Activated naive CD4-positive, alpha-beta T cell treated with anti-CD3 and anti-CD28 coated beads, Interleukin-2, amount 50 U/mL, for 72 hours (primary cell): ENCODE data around the gene VAV2. TPM values are rescaled to one million over a fixed set of nuclear protein-coding genes. Genes with fewer than 3 reads are reported as not detected.
A peak's percentile ranks its signal among the peaks of the same experiment; 100 is the strongest.

Source experiments
- ATAC-seq, 2 donors: fragments of 150-1000 bp; cut with Tn5 transposase; 2 replicates each; pipeline ENCODE4 v1.10.0; 2021; ENCODE audit warnings: mild to moderate bottlenecking in 2 of 2, moderate library complexity in 2 of 2
- DNase-seq, 2 donors: peaks; one replicate each; pipeline ENCODE4 v3.0.0; 2021 to 2022; ENCODE audit warnings: low spot score in 2 of 2
- H3K27ac Mint-ChIP-seq, 2 donors: one replicate each; pipeline ENCODE4 v1.8.0; 2022; ENCODE audit warnings: mild to moderate bottlenecking in 2 of 2, mixed read lengths in 2 of 2
- H3K36me3 Mint-ChIP-seq, 2 donors: one replicate each; pipeline ENCODE4 v1.8.0; 2022; ENCODE audit warnings: mixed read lengths in 2 of 2
- H3K9me3 Mint-ChIP-seq, 2 donors: one replicate each; pipeline ENCODE4 v1.8.0; 2022; ENCODE audit warnings: mixed read lengths in 2 of 2
- total RNA-seq, 2 donors: library from RNA; stranded (reverse); gene quantifications; one replicate each; pipeline ENCODE4 v1.2.3, GENCODE V29; 2022

The VAV2 gene
- total RNA-seq, 2 donors from 2014 or later = 7.5 to 9.1 TPM

DNA sequence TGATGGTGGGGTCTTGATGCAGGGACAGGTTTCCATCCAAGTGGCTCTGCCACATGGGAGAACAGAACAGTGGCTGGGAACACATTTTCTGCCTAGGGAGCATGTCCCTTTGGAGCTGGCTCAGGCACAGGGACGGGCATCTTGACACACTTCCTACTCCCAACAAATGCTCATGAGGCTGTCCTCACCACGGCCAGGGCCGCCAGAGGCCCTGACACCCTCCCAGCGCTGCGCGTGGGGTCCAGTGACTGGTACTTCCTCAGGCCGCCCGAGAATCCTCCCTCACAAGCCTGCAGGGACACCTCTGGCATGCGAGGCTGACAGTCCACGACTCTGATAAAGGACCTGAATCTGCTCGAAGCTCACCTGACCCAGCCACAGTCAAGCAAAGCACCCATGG lies 193.0 kb downstream of the VAV2 start:
- no peaks in the 10 kb centered on the region for H3K9me3 Mint-ChIP-seq
- H3K27ac Mint-ChIP-seq = no peak overlapping the region
- DNase-seq (no peak), ATAC-seq (no peak)
- H3K36me3 Mint-ChIP-seq = no peaks in the 10 kb centered on the region

DNA sequence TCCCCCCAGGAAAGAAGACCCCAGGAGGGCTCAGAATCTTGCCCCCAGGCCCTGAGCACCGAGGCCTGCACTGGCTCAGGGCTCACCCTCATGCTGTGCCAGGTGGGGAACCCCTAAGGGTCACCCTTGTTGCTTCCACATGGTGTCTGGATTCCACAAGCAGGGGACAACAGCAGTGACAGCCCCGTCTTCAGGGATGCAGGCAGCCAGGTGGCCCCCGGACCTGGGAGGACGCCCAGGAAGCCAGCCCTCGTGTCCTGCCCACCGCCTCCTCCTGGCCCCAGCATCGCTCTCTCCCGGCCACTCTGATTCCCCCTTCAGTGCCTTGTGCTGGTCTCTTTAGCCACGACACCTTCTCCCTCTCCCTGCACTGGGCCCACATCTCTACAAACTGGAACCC lies 194.0 kb downstream of the VAV2 start:
- H3K9me3 Mint-ChIP-seq = no peaks in the 10 kb centered on the region
- DNase-seq (no peak), ATAC-seq (no peak)
- H3K27ac Mint-ChIP-seq = no peak overlapping the region
- no peaks in the 10 kb centered on the region for H3K36me3 Mint-ChIP-seq

GRCh38 chr9:133797406-133798105 lies 194.6 kb downstream of the VAV2 start:
- H3K27ac Mint-ChIP-seq = no peak overlapping the region
- no peaks in the 10 kb centered on the region for H3K36me3 Mint-ChIP-seq
- ATAC-seq = no peak
- no peaks in the 10 kb centered on the region for H3K9me3 Mint-ChIP-seq
- DNase-seq = no peak

DNA sequence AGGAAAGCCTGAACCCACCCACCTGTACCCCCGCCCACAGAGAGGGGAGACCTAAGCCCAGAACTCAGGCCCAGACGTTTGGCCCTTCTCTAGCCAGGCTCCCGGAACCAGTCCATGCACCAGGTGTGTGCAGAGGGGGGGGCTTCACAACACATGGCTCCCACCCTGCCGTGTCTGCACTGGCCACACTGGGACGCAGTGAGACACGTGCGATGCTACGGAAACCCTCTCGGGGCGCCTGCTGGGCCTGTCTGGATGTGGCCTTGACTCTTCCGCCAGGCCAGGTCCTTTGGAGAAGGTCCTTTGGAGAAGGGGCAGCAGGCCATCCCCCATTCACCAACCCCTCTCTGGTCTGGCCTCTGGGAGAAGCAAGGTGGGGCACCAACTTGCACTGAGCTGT lies 195.6 kb downstream of the VAV2 start:
- Mint-ChIP-seq H3K27ac (no peak overlapping the region), H3K9me3 (no peaks in the 10 kb centered on the region), H3K36me3 (no peaks in the 10 kb centered on the region)
- DNase-seq (no peak), ATAC-seq (no peak)

- ATAC-seq (no peak), DNase-seq (no peak)
- no peaks in the 10 kb centered on the region for H3K9me3 Mint-ChIP-seq
- H3K27ac Mint-ChIP-seq = peak overlapping the region in 1 of 2 donors; percentile 57
- H3K36me3 Mint-ChIP-seq = no peaks in the 10 kb centered on the region
Measured at GRCh38 chr9:133795049-133795448, 197.1 kb downstream of the VAV2 start.

GRCh38 chr9:133794016-133794760 lies 197.9 kb downstream of the VAV2 start:
- H3K9me3 Mint-ChIP-seq = no peaks in the 10 kb centered on the region
- H3K27ac Mint-ChIP-seq = peak overlapping the region in 1 of 2 donors; percentile 57
- DNase-seq (no peak), ATAC-seq (no peak)
- H3K36me3 Mint-ChIP-seq = no peaks in the 10 kb centered on the region

DNA sequence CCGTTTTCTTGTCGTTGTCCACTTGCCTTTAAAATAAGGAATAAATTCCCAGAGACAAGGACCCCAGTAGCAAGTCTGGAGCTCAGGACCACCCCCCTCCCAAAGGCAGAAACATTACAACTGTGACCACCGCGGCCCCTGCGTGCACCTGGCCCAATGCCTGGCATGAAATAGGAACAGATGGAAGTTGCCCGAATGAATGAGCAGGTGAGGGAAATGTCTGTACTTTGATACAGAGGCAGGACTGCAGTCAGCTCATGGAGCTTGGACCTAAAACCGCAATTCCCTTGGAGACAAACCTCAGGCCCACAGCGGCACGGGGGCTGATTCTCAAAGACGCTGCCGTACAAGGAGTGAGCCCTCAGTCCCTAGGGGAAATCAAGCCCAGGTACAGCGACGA lies 198.7 kb downstream of the VAV2 start:
- Mint-ChIP-seq H3K27ac (no peak overlapping the region), H3K36me3 (no peaks in the 10 kb centered on the region), H3K9me3 (no peaks in the 10 kb centered on the region)
- DNase-seq (no peak), ATAC-seq (no peak)

GRCh38 chr9:133792721-133793470 lies 199.2 kb downstream of the VAV2 start:
- ATAC-seq (peak; percentile 79), DNase-seq (peak in 1 of 2 donors; percentile 60)
- Mint-ChIP-seq H3K36me3 (no peaks in the 10 kb centered on the region), H3K27ac (no peak overlapping the region), H3K9me3 (no peaks in the 10 kb centered on the region)

DNA sequence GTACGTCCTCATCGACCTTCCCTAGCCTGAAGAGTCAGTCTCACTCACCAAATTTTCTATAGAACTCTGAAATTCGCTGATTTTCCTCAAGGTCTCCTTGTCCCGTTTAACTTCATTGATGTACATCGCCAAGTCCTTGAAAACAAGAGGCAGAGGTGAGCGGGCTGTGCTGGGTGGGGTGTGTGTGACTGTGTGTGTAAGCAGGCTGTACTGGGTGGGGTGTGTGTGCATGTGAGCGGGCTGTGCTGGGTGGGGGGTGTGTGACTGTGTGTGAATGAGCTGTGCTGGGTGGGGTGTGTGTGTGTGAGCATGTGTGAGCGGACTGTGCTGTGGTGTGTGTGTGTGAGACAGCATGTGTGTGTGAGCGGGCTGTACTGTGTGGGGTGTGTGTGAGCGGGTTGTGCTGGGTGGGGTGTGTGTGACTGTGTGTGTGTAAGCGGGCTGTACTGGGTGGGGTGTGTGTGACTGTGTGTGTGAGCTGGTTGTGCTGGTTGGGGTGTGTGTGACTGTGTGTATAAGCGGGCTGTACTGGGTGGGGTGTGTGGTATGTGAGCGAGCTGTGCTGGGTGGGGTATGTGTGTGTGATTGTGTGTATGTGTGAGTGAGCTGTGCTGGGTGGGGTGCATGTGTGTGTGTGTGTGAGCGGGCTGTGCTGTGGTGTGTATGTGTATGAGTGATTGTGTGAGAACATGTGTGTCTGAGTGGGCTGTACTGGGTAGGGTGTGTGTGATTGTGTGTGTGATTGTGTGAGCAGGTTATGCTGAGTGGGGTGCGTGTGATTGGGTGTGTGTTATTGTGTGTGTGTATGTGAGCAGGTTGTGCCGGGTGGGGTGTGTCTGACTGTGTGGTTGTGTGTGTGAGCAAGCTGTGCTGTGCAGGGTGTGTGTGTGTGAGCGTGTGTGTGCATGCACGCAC lies 200.1 kb downstream of the VAV2 start:
- no peaks in the 10 kb centered on the region for H3K36me3 Mint-ChIP-seq
- DNase-seq (no peak), ATAC-seq (no peak)
- H3K9me3 Mint-ChIP-seq = no peaks in the 10 kb centered on the region
- no peak overlapping the region for H3K27ac Mint-ChIP-seq

DNA sequence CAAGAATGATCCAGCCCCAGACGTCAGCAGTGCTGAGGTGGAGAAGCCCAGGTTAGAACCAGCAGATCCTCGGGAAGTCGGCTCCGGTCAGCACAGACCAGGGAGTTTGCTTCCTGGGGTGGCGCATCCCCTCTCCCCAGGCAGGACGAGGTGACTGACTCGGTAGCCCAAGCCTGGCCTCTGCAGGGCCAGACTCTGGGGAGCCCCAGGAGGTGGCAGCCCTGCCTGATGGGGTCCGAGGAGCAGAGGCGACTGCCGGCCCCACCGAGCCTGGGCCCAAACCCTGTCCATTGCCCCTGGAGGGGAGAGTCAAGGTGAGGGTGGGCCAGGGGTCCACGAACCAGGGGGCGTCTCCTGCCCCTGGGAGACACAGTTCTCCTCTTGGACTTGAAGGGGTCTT lies 201.1 kb downstream of the VAV2 start:
- Mint-ChIP-seq H3K9me3 (no peaks in the 10 kb centered on the region), H3K36me3 (no peaks in the 10 kb centered on the region), H3K27ac (no peak overlapping the region)
- ATAC-seq = no peak
- no peak for DNase-seq

GRCh38 chr9:133789778-133790177 lies 202.3 kb downstream of the VAV2 start:
- ATAC-seq (no peak), DNase-seq (no peak)
- H3K9me3 Mint-ChIP-seq = no peaks in the 10 kb centered on the region
- H3K36me3 Mint-ChIP-seq = no peaks in the 10 kb centered on the region
- no peak overlapping the region for H3K27ac Mint-ChIP-seq

- ATAC-seq = no peak
- H3K27ac Mint-ChIP-seq = no peak overlapping the region
- no peaks in the 10 kb centered on the region for H3K36me3 Mint-ChIP-seq
- DNase-seq = no peak
- no peaks in the 10 kb centered on the region for H3K9me3 Mint-ChIP-seq
Measured at GRCh38 chr9:133788819-133789717, 203.1 kb downstream of the VAV2 start.

GRCh38 chr9:133788045-133788818 lies 203.9 kb downstream of the VAV2 start:
- H3K36me3 Mint-ChIP-seq = no peaks in the 10 kb centered on the region

DNA sequence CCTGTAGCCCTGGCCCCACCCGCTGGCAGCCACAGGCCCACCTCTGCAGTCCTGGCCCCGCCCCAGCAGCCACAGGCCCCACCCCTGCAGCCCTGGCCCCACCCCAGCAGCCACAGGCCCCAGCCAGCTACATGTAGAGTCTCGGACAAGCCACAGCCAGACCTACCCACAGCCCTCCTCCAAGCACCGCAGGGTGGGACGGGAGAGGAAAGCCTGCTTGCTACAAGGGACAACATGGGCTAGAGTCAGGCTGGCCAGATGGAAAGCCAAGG lies 204.4 kb downstream of the VAV2 start:
- H3K27ac Mint-ChIP-seq = no peak overlapping the region
- H3K9me3 Mint-ChIP-seq = no peaks in the 10 kb centered on the region
- ATAC-seq = no peak
- no peaks in the 10 kb centered on the region for H3K36me3 Mint-ChIP-seq
- DNase-seq = no peak

More at GRCh38 chr9:133788045-133788818, 203.9 kb downstream of the VAV2 start:
- H3K9me3 Mint-ChIP-seq = no peaks in the 10 kb centered on the region
- ATAC-seq (no peak), DNase-seq (no peak)
- no peak overlapping the region for H3K27ac Mint-ChIP-seq
